ENCODE results near the gene HRH2. TPM values are rescaled to one million over a fixed set of nuclear protein-coding genes. Genes with fewer than 3 reads are reported as not detected.

HRH2 gene
- total RNA-seq, 1 experiment from 2014 or later = 9.3 TPM

DNA sequence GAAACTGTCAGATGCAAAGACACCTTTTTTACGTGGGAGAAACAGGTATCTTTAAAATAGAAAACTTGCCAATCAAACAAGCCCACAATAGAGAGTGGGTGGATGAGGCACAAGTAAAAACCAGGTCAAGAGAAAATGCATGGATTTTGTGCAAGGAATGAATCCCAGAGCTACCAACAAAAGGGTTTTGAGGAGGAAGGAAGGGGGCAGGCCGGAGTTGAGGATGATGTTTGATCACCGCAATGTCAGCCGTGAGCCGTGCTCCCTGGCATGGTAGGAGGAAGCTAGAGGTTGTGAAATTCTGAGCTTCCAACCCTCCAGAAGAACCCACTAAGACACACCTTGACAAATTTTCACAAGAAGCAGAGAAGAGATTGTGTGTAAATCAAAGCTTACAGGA is 53.2 kb downstream of the HRH2 start:
- Mint-ChIP-seq H3K36me3 (peaks cover 50% of the 10 kb centered on the region), H3K4me3 (no peak overlapping the region), H3K27ac (no peak overlapping the region), H3K27me3 (ENCODE audit: low read depth) (peaks cover 11% of the 10 kb centered on the region; the same call in 1 of the 2 replicates), H3K9me3 (peaks cover 46% of the 10 kb centered on the region), H3K4me1 (peaks cover under 1% of the 10 kb centered on the region)
- ChIA-PET CTCF (interaction anchor here (0.9 to 3.2 kb wide), 4 partner anchors 10 to 177 kb away, joined by 3 to 26 read pairs (median 6); no protein-coding TSS in a partner anchor), POLR2A (no interaction called here)
- DNase-seq (ENCODE audit: low spot score) = peak; percentile 1
- no peak for ATAC-seq
- TF ChIP-seq ZNF396 (CRISPR knock-in tag; IDR thresholded peaks at IDR 0.05; ENCODE audit: borderline replicate concordance) (no peak), SMAD4 (CRISPR knock-in tag; IDR thresholded peaks at IDR 0.05) (no peak), SMAD3 (CRISPR knock-in tag; IDR thresholded peaks at IDR 0.05; ENCODE audit: borderline replicate concordance) (no peak), ZNF423 (CRISPR knock-in tag; IDR thresholded peaks at IDR 0.05) (no peak), JUN (CRISPR knock-in tag; IDR thresholded peaks at IDR 0.05) (no peak), ZNF232 (CRISPR knock-in tag; IDR thresholded peaks at IDR 0.05) (no peak), ZNF219 (CRISPR knock-in tag; IDR thresholded peaks at IDR 0.05; ENCODE audit: borderline replicate concordance) (no peak), ZNF121 (CRISPR knock-in tag; IDR thresholded peaks at IDR 0.05) (no peak), GTF2I (CRISPR knock-in tag; conservative IDR thresholded peaks at IDR 0.05) (no peak), NR3C1 (CRISPR knock-in tag; conservative IDR thresholded peaks at IDR 0.05; ENCODE audit: low read depth) (no peak), JAZF1 (CRISPR knock-in tag; IDR thresholded peaks at IDR 0.05) (no peak)
- TF ChIP-seq, protein P1, sequence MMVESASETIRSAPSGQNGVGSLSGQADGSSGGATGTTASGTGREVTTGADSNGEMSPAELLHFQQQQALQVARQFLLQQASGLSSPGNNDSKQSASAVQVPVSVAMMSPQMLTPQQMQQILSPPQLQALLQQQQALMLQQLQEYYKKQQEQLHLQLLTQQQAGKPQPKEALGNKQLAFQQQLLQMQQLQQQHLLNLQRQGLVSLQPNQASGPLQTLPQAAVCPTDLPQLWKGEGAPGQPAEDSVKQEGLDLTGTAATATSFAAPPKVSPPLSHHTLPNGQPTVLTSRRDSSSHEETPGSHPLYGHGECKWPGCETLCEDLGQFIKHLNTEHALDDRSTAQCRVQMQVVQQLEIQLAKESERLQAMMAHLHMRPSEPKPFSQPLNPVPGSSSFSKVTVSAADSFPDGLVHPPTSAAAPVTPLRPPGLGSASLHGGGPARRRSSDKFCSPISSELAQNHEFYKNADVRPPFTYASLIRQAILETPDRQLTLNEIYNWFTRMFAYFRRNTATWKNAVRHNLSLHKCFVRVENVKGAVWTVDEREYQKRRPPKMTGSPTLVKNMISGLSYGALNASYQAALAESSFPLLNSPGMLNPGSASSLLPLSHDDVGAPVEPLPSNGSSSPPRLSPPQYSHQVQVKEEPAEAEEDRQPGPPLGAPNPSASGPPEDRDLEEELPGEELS (CRISPR knock-in tag; IDR thresholded peaks at IDR 0.05) = no peak
- TF ChIP-seq, protein P2, sequence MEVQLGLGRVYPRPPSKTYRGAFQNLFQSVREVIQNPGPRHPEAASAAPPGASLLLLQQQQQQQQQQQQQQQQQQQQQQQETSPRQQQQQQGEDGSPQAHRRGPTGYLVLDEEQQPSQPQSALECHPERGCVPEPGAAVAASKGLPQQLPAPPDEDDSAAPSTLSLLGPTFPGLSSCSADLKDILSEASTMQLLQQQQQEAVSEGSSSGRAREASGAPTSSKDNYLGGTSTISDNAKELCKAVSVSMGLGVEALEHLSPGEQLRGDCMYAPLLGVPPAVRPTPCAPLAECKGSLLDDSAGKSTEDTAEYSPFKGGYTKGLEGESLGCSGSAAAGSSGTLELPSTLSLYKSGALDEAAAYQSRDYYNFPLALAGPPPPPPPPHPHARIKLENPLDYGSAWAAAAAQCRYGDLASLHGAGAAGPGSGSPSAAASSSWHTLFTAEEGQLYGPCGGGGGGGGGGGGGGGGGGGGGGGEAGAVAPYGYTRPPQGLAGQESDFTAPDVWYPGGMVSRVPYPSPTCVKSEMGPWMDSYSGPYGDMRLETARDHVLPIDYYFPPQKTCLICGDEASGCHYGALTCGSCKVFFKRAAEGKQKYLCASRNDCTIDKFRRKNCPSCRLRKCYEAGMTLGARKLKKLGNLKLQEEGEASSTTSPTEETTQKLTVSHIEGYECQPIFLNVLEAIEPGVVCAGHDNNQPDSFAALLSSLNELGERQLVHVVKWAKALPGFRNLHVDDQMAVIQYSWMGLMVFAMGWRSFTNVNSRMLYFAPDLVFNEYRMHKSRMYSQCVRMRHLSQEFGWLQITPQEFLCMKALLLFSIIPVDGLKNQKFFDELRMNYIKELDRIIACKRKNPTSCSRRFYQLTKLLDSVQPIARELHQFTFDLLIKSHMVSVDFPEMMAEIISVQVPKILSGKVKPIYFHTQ (CRISPR knock-in tag; IDR thresholded peaks at IDR 0.05) = no peak

DNA sequence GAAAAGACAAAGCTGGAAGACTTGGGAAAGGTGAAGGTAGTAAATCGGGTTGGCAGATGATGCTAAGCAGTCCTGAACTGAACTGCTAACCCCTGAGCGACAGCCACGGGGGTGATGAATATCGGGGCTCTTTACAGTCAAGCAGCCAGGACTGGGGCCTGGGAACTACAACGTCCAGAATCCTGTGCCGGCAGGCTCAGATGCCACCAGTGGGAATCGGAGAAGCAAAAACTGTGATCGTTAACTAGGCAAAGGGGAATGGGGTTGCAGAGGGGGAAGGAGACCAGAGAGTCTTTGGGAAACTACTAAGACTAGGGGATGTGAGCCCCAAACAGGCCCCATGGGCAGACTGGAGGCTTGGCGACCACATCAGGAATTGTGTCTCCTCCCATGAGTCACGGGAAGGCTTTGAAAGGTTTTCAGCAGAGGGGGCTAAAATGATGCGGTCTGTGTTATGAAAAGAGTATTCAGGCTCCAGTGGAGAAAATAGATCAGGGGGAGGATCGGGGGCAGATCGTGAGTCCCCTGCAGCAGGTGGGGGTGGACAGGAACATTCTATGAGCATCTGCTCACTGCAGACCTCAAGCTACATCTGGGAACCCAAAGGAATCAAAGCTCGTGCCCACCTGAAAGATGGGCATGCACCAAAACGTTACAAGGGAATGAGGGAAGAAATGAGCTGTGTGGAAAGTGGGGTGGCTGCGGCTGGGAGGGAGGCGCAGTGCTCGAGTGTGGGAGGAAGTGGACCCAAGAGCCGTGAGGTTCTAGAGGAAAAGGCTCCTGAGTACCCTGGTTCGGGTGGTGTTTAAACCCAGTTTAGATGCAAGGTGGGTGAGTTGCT is 53.8 kb downstream of the HRH2 start:
- H3K4me3 Mint-ChIP-seq = no peak overlapping the region
- TF ChIP-seq ZNF396 (CRISPR knock-in tag; IDR thresholded peaks at IDR 0.05; ENCODE audit: borderline replicate concordance) (no peak), MYBL2 (CRISPR knock-in tag; IDR thresholded peaks at IDR 0.05) (no peak), ZNF423 (CRISPR knock-in tag; IDR thresholded peaks at IDR 0.05) (no peak), KAT7 (CRISPR knock-in tag; IDR thresholded peaks at IDR 0.05; ENCODE audit: borderline replicate concordance) (no peak), PRRX2 (CRISPR knock-in tag; IDR thresholded peaks at IDR 0.05) (no peak), NR1H2 (CRISPR knock-in tag; IDR thresholded peaks at IDR 0.05) (no peak), MXD4 (CRISPR knock-in tag; IDR thresholded peaks at IDR 0.05; ENCODE audit: borderline replicate concordance) (no peak)
- TF ChIP-seq, protein P3, sequence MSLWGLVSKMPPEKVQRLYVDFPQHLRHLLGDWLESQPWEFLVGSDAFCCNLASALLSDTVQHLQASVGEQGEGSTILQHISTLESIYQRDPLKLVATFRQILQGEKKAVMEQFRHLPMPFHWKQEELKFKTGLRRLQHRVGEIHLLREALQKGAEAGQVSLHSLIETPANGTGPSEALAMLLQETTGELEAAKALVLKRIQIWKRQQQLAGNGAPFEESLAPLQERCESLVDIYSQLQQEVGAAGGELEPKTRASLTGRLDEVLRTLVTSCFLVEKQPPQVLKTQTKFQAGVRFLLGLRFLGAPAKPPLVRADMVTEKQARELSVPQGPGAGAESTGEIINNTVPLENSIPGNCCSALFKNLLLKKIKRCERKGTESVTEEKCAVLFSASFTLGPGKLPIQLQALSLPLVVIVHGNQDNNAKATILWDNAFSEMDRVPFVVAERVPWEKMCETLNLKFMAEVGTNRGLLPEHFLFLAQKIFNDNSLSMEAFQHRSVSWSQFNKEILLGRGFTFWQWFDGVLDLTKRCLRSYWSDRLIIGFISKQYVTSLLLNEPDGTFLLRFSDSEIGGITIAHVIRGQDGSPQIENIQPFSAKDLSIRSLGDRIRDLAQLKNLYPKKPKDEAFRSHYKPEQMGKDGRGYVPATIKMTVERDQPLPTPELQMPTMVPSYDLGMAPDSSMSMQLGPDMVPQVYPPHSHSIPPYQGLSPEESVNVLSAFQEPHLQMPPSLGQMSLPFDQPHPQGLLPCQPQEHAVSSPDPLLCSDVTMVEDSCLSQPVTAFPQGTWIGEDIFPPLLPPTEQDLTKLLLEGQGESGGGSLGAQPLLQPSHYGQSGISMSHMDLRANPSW (CRISPR knock-in tag; conservative IDR thresholded peaks at IDR 0.05; ENCODE audit: low read depth) = no peak
- TF ChIP-seq, protein P4, sequence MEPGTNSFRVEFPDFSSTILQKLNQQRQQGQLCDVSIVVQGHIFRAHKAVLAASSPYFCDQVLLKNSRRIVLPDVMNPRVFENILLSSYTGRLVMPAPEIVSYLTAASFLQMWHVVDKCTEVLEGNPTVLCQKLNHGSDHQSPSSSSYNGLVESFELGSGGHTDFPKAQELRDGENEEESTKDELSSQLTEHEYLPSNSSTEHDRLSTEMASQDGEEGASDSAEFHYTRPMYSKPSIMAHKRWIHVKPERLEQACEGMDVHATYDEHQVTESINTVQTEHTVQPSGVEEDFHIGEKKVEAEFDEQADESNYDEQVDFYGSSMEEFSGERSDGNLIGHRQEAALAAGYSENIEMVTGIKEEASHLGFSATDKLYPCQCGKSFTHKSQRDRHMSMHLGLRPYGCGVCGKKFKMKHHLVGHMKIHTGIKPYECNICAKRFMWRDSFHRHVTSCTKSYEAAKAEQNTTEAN (CRISPR knock-in tag; IDR thresholded peaks at IDR 0.05) = no peak
- TF ChIP-seq, protein P5, sequence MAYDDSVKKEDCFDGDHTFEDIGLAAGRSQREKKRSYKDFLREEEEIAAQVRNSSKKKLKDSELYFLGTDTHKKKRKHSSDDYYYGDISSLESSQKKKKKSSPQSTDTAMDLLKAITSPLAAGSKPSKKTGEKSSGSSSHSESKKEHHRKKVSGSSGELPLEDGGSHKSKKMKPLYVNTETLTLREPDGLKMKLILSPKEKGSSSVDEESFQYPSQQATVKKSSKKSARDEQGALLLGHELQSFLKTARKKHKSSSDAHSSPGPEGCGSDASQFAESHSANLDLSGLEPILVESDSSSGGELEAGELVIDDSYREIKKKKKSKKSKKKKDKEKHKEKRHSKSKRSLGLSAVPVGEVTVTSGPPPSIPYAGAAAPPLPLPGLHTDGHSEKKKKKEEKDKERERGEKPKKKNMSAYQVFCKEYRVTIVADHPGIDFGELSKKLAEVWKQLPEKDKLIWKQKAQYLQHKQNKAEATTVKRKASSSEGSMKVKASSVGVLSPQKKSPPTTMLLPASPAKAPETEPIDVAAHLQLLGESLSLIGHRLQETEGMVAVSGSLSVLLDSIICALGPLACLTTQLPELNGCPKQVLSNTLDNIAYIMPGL (CRISPR knock-in tag; IDR thresholded peaks at IDR 0.05) = no peak
- TF ChIP-seq, protein P6, sequence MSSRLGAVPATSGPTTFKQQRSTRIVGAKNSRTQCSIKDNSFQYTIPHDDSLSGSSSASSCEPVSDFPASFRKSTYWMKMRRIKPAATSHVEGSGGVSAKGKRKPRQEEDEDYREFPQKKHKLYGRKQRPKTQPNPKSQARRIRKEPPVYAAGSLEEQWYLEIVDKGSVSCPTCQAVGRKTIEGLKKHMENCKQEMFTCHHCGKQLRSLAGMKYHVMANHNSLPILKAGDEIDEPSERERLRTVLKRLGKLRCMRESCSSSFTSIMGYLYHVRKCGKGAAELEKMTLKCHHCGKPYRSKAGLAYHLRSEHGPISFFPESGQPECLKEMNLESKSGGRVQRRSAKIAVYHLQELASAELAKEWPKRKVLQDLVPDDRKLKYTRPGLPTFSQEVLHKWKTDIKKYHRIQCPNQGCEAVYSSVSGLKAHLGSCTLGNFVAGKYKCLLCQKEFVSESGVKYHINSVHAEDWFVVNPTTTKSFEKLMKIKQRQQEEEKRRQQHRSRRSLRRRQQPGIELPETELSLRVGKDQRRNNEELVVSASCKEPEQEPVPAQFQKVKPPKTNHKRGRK (CRISPR knock-in tag; IDR thresholded peaks at IDR 0.05; ENCODE audit: borderline replicate concordance) = no peak

More for the DNA sequence above, 53.8 kb downstream of the HRH2 start:
- peaks cover 57% of the 10 kb centered on the region for H3K36me3 Mint-ChIP-seq
- peaks cover 7% of the 10 kb centered on the region for H3K4me1 Mint-ChIP-seq
- peaks cover 52% of the 10 kb centered on the region for H3K9me3 Mint-ChIP-seq
- POLR2A ChIA-PET = no interaction called here
- CTCF ChIA-PET = interaction anchor here (0.9 to 3.2 kb wide), 5 partner anchors 11 to 178 kb away, joined by 3 to 26 read pairs (median 4); no protein-coding TSS in a partner anchor
- DNase-seq (ENCODE audit: low spot score) (peak; percentile 0), ATAC-seq (no peak)
- peaks cover 11% of the 10 kb centered on the region; the same call in 1 of the 2 replicates for H3K27me3 Mint-ChIP-seq (ENCODE audit: low read depth)
- no peak overlapping the region for H3K27ac Mint-ChIP-seq

Measured in WTC11 (cell line).